Measurements from ENCODE around the gene SLC12A7.

- TF ChIP-seq, protein P1, sequence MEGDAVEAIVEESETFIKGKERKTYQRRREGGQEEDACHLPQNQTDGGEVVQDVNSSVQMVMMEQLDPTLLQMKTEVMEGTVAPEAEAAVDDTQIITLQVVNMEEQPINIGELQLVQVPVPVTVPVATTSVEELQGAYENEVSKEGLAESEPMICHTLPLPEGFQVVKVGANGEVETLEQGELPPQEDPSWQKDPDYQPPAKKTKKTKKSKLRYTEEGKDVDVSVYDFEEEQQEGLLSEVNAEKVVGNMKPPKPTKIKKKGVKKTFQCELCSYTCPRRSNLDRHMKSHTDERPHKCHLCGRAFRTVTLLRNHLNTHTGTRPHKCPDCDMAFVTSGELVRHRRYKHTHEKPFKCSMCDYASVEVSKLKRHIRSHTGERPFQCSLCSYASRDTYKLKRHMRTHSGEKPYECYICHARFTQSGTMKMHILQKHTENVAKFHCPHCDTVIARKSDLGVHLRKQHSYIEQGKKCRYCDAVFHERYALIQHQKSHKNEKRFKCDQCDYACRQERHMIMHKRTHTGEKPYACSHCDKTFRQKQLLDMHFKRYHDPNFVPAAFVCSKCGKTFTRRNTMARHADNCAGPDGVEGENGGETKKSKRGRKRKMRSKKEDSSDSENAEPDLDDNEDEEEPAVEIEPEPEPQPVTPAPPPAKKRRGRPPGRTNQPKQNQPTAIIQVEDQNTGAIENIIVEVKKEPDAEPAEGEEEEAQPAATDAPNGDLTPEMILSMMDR (IDR thresholded peaks at IDR 0.05), result no peak
- TF ChIP-seq POLR2A (IDR thresholded peaks at IDR 0.05), result no peak
Observed at GRCh38 chr5:1015507-1015906, 96.4 kb downstream of the SLC12A7 start.

Measured in testis (tissue), 2 donors.